Activated gamma-delta T cell (primary cell): Measurements from ENCODE around the gene ANKRD53.
"Not testable (repeated sequence)": the region's sequence is repeated elsewhere in the genome, so short reads cannot be mapped to it uniquely, and the experiment has no call there.

ENCODE experiments used
- DNase-seq: peaks from one replicate; lab custom pipeline; 2025; lab: John Stamatoyannopoulos, UW

ANKRD53 gene

GRCh38 chr2:70991142-70991541 lies 12.7 kb downstream of the ANKRD53 start:
- DNase-seq, result no peak

GRCh38 chr2:70991742-70992141 lies 13.3 kb downstream of the ANKRD53 start:
- no peak for DNase-seq

GRCh38 chr2:70992945-70993853 lies 14.8 kb downstream of the ANKRD53 start:
- DNase-seq, result no peak

GRCh38 chr2:70994009-70994698 lies 15.7 kb downstream of the ANKRD53 start:
- peak; percentile 27 for DNase-seq

GRCh38 chr2:70994699-70995425 lies 16.4 kb downstream of the ANKRD53 start, which contains the start of gene TEX261:
Gene TEX261 (minus strand): TSS chr2:70994873. CDS start chr2:70994757, 116 bp downstream.
- DNase-seq, result peak; percentile 88

GRCh38 chr2:70995426-70995729 lies 16.9 kb downstream of the ANKRD53 start:
- DNase-seq, result no peak

GRCh38 chr2:70998885-70999284 lies 20.5 kb downstream of the ANKRD53 start:
- DNase-seq, result not testable (repeated sequence)

- no peak for DNase-seq
These were observed 20.9 kb downstream of the ANKRD53 start for GRCh38 chr2:70999362-70999761.

- not testable (repeated sequence) for DNase-seq
These were observed 21.5 kb downstream of the ANKRD53 start for GRCh38 chr2:70999931-71000330.

GRCh38 chr2:71000780-71001591 lies 22.6 kb downstream of the ANKRD53 start:
- DNase-seq, result peak; percentile 31

- no peak for DNase-seq
These were observed 23.1 kb downstream of the ANKRD53 start for GRCh38 chr2:71001592-71001927.

GRCh38 chr2:71001981-71002570 lies 23.6 kb downstream of the ANKRD53 start:
- no peak for DNase-seq

- DNase-seq, result no peak
These were observed 25.0 kb downstream of the ANKRD53 start for GRCh38 chr2:71003396-71003795.

- DNase-seq, result no peak
These were observed 25.7 kb downstream of the ANKRD53 start for GRCh38 chr2:71003966-71004755.

GRCh38 chr2:71004857-71005256 lies 26.4 kb downstream of the ANKRD53 start:
- no peak for DNase-seq

- no peak for DNase-seq
These were observed 27.1 kb downstream of the ANKRD53 start for GRCh38 chr2:71005271-71006202.

- no peak for DNase-seq
These were observed 27.9 kb downstream of the ANKRD53 start for GRCh38 chr2:71006323-71006722.

GRCh38 chr2:71006955-71007799 lies 28.7 kb downstream of the ANKRD53 start:
- no peak for DNase-seq
